GM23338 (cell line): ENCODE results near the gene ANTXR1. TPM values are rescaled to one million over a fixed set of nuclear protein-coding genes. Genes with fewer than 3 reads are reported as not detected.

Source experiments
- ATAC-seq: fragments of 200-7000 bp; cut with Tn5 transposase; 3 replicates; pipeline ENCODE4 v1.9.1; 2020
- DNase-seq: peaks from one replicate; pipeline ENCODE4 v3.0.0-alpha.2; 2015; ENCODE audit warnings: low spot score
- H2AFZ ChIP-seq: fragments of 200-600 bp; sonication (generic); 2 replicates; pipeline ENCODE4 v1.8.0; 2016; ENCODE audit warnings: antibody characterized with exemption, mild to moderate bottlenecking, moderate library complexity
- H3F3A ChIP-seq: fragments of 200-600 bp; sonication (generic); replicated peaks from 2 replicates; pipeline ENCODE4 v1.8.0; 2017; ENCODE audit warnings: antibody characterized with exemption, mixed run types, low read depth
- H3K27ac ChIP-seq: fragments of 200-600 bp; sonication (generic); 2 replicates; pipeline ENCODE4 v1.6.1; 2016; ENCODE audit warnings: low read depth
- H3K27me3 ChIP-seq: fragments of 200-600 bp; sonication (generic); 2 replicates; pipeline ENCODE4 v1.8.0; 2016; ENCODE audit warnings: mild to moderate bottlenecking, mixed run types, moderate library complexity; ENCODE audit not compliant: insufficient read depth
- H3K36me3 ChIP-seq: fragments of 200-600 bp; sonication (generic); 2 replicates; pipeline ENCODE4 v1.8.0; 2016; ENCODE audit warnings: mild to moderate bottlenecking; ENCODE audit not compliant: insufficient read depth
- H3K4me1 ChIP-seq: fragments of 200-600 bp; sonication (generic); 2 replicates; pipeline ENCODE4 v1.8.0; 2016; ENCODE audit warnings: mild to moderate bottlenecking, moderate library complexity; ENCODE audit not compliant: insufficient read depth
- H3K4me2 ChIP-seq: fragments of 200-600 bp; sonication (generic); 2 replicates; pipeline ENCODE4 v1.7.1; 2017; ENCODE audit warnings: mixed run types
- H3K4me3 ChIP-seq: fragments of 200-600 bp; sonication (generic); 2 replicates; pipeline ENCODE4 v1.6.1; 2016; ENCODE audit warnings: mixed run types
- H3K79me2 ChIP-seq: fragments of 200-600 bp; sonication (generic); replicated peaks from 2 replicates; pipeline ENCODE4 v1.8.0; 2017; ENCODE audit warnings: mild to moderate bottlenecking; ENCODE audit not compliant: insufficient read depth
- H3K9me2 ChIP-seq: fragments of 200-600 bp; sonication (generic); 2 replicates; pipeline ENCODE4 v1.8.0; 2017; ENCODE audit not compliant: insufficient read depth
- H4K20me1 ChIP-seq: fragments of 200-600 bp; sonication (generic); replicated peaks from 2 replicates; pipeline ENCODE4 v1.8.0; 2017; ENCODE audit warnings: mild to moderate bottlenecking; ENCODE audit not compliant: insufficient read depth
- H3K27ac Mint-ChIP-seq: 2 replicates; pipeline ENCODE4 v1.8.0; 2020; ENCODE audit warnings: inconsistent platforms, mild to moderate bottlenecking, moderate library complexity, mixed read lengths
- H3K27me3 Mint-ChIP-seq: 3 replicates; pipeline ENCODE4 v1.8.0; 2022; ENCODE audit warnings: low read depth, mild to moderate bottlenecking, moderate library complexity, mixed read lengths, inconsistent platforms; ENCODE audit not compliant: insufficient read depth, poor library complexity
- H3K36me3 Mint-ChIP-seq: 3 replicates; pipeline ENCODE4 v1.8.0; 2021; ENCODE audit warnings: low read depth, mild to moderate bottlenecking, inconsistent platforms, moderate library complexity, mixed read lengths
- H3K4me1 Mint-ChIP-seq: 3 replicates; pipeline ENCODE4 v1.8.0; 2020; ENCODE audit warnings: mild to moderate bottlenecking, inconsistent platforms, mixed read lengths
- H3K4me3 Mint-ChIP-seq: 3 replicates; pipeline ENCODE4 v1.8.0; 2021; ENCODE audit warnings: moderate library complexity, mild to moderate bottlenecking, inconsistent platforms, mixed read lengths
- H3K9me3 Mint-ChIP-seq: 3 replicates; pipeline ENCODE4 v1.8.0; 2020; ENCODE audit warnings: moderate library complexity, mild to moderate bottlenecking, inconsistent platforms, mixed read lengths
- CREB1 ChIP-seq: fragments of 250-450 bp; sonication (Bioruptor Pico); IDR thresholded peaks from 2 replicates; pipeline ENCODE4 v1.5.0; 2020; ENCODE audit warnings: low read depth, mild to moderate bottlenecking, moderate library complexity
- CTCF ChIP-seq, 2 experiments: fragments of 200-600 bp in 1 of 2; sonication (generic) in 1 of 2; conservative IDR thresholded peaks; 2 replicates each; pipeline versions ENCODE4 v1.5.1 to v1.6.1; 2016 to 2017; ENCODE audit warnings: antibody characterized with exemption in 2 of 2, low read depth in 2 of 2, mild to moderate bottlenecking in 2 of 2, moderate library complexity in 1 of 2
- ETS1 ChIP-seq: IDR thresholded peaks from 2 replicates; pipeline ENCODE4 v1.6.1; 2016; ENCODE audit warnings: antibody characterized with exemption
- EZH2 ChIP-seq: fragments of 200-600 bp; sonication (generic); IDR thresholded peaks from one replicate; pipeline ENCODE4 v1.8.0; 2017; ENCODE audit warnings: antibody characterized with exemption, mild to moderate bottlenecking, low read depth; ENCODE audit not compliant: unreplicated experiment
- EZH2phosphoT487 ChIP-seq: fragments of 200-600 bp; sonication (generic); IDR thresholded peaks from one replicate; pipeline ENCODE4 v1.8.1; 2018; ENCODE audit warnings: antibody characterized with exemption; ENCODE audit not compliant: unreplicated experiment
- JUNB ChIP-seq: IDR thresholded peaks from one replicate; pipeline ENCODE4 v1.6.1; 2016; ENCODE audit warnings: antibody characterized with exemption; ENCODE audit not compliant: unreplicated experiment
- NANOG ChIP-seq: IDR thresholded peaks from 2 replicates; pipeline ENCODE4 v1.6.1; 2016; ENCODE audit warnings: antibody characterized with exemption, borderline replicate concordance
- POLR2AphosphoS5 ChIP-seq: IDR thresholded peaks from 2 replicates; pipeline ENCODE4 v1.6.1; 2016; ENCODE audit warnings: antibody characterized with exemption, low read depth
- REST ChIP-seq: IDR thresholded peaks from one replicate; pipeline ENCODE4 v1.6.1; 2018; ENCODE audit warnings: antibody characterized with exemption; ENCODE audit not compliant: unreplicated experiment
- STAT1 ChIP-seq: IDR thresholded peaks from one replicate; pipeline ENCODE4 v1.6.1; 2016; ENCODE audit warnings: antibody characterized with exemption; ENCODE audit not compliant: unreplicated experiment
- ZNF114 ChIP-seq: fragments of 250-450 bp; sonication (Bioruptor Pico); IDR thresholded peaks from 2 replicates; pipeline ENCODE4 v1.5.0; 2020; ENCODE audit warnings: mild to moderate bottlenecking, moderate library complexity
- ZNF331 ChIP-seq: fragments of 250-450 bp; sonication (Bioruptor Pico); IDR thresholded peaks from 2 replicates; pipeline ENCODE4 v1.5.0; 2020; ENCODE audit warnings: low read depth, mild to moderate bottlenecking, moderate library complexity
- ZNF462 ChIP-seq: fragments of 250-450 bp; sonication (Bioruptor Pico); IDR thresholded peaks from 2 replicates; pipeline ENCODE4 v1.5.0; 2020; ENCODE audit warnings: mild to moderate bottlenecking, moderate library complexity
- polyA plus RNA-seq: library from polyadenylated mRNA; unstranded; fragments of >200 nt; fragmentation: Nextera tagmentation; extraction: Ambion mirVana; gene quantifications from 2 replicates; pipeline ENCODE4 v1.2.1, GENCODE V29; 2016
- total RNA-seq: library from RNA; depleted of rRNA; stranded (reverse); fragments of >200 nt; shearing (Covaris generic); gene quantifications from 2 replicates; pipeline ENCODE4 v1.2.3, GENCODE V29; 2014

The ANTXR1 gene
- total and polyA plus RNA-seq, 2 experiments from 2014 or later: 16.1 to 23.1 TPM

DNA sequence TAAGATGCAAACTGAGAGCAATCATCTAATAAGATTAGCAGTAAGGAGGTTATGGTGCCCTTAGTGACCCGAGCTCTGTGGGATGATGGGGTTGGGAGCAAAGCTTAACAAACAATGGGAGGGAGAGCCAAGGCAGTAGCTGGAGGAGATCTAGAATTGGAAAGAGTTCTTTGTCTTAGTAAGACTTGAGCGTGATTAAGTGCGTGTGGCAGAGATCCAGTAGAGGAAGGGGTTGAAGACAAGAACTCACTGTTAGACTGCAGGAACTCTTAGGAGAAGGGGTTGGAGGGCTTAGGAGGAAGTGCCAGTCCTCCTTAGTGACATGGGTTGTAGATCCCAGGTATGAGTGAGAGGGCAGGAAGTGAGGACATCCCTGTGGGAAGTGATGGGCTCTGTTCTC, 189.3 kb downstream of the ANTXR1 start:
- no peak overlapping the region for H3K27ac Mint-ChIP-seq
- ATAC-seq: no peak
- H3K9me3 Mint-ChIP-seq: peaks cover 6% of the 10 kb centered on the region
- no peaks in the 10 kb centered on the region for H4K20me1 ChIP-seq
- H3K36me3 Mint-ChIP-seq: peaks cover 17% of the 10 kb centered on the region
- no peaks in the 10 kb centered on the region for H3K36me3 ChIP-seq
- TF ChIP-seq NANOG: no peak
- TF ChIP-seq CREB1 (CRISPR knock-in tag): no peak
- no peak for TF ChIP-seq REST
- no peak for TF ChIP-seq POLR2AphosphoS5
- TF ChIP-seq CTCF (conservative IDR thresholded peaks at IDR 0.05; ENCODE audit: low read depth in 2 of 2): no peak
- TF ChIP-seq EZH2: no peak
- no peak for TF ChIP-seq ETS1
- no peak for TF ChIP-seq JUNB
- TF ChIP-seq STAT1: no peak
- TF ChIP-seq ZNF462 (CRISPR knock-in tag): no peak
- TF ChIP-seq EZH2phosphoT487: no peak
- TF ChIP-seq ZNF331 (CRISPR knock-in tag): no peak
- TF ChIP-seq ZNF114: no peak
- no peaks in the 10 kb centered on the region for H3K27me3 ChIP-seq
- no peak overlapping the region for H3K27ac ChIP-seq
- H2AFZ ChIP-seq: no peak overlapping the region
- no peaks in the 10 kb centered on the region for H3K4me1 Mint-ChIP-seq
- H3F3A ChIP-seq: no peaks in the 10 kb centered on the region
- no peak for DNase-seq
- H3K4me2 ChIP-seq: no peak overlapping the region
- no peak overlapping the region for H3K4me3 ChIP-seq
- H3K4me1 ChIP-seq: no peaks in the 10 kb centered on the region
- no peaks in the 10 kb centered on the region for H3K79me2 ChIP-seq
- H3K4me3 Mint-ChIP-seq: no peak overlapping the region
- no peaks in the 10 kb centered on the region; the same call in 1 of the 2 replicates for H3K9me2 ChIP-seq
- no peaks in the 10 kb centered on the region for H3K27me3 Mint-ChIP-seq
